Fibroblast of pulmonary artery (primary cell): ENCODE results near the gene TBC1D20.

Experiments
- DNase-seq: peaks from one replicate; pipeline ENCODE4 v3.0.0-alpha.2; 2010; ENCODE audit warnings: low read depth
- H3K4me3 ChIP-seq: replicated peaks from 2 replicates; pipeline ENCODE4 v1.5.1; 2011; ENCODE audit warnings: low read depth, mild to moderate bottlenecking, control low read depth, low read length, moderate library complexity
- CTCF ChIP-seq: IDR thresholded peaks from 2 replicates; pipeline ENCODE4 v1.5.1; 2011; ENCODE audit warnings: mild to moderate bottlenecking, control low read depth, low read length, inconsistent platforms; ENCODE audit errors: missing control alignments

The TBC1D20 gene

GRCh38 chr20:416950-417800, 45.2 kb downstream of the TBC1D20 start:
- DNase-seq: no peak
- no peak overlapping the region for H3K4me3 ChIP-seq
- no peak for TF ChIP-seq CTCF

- DNase-seq: no peak
- no peak overlapping the region for H3K4me3 ChIP-seq
- TF ChIP-seq CTCF: no peak
These were observed 46.5 kb downstream of the TBC1D20 start for GRCh38 chr20:415820-416322.

DNA sequence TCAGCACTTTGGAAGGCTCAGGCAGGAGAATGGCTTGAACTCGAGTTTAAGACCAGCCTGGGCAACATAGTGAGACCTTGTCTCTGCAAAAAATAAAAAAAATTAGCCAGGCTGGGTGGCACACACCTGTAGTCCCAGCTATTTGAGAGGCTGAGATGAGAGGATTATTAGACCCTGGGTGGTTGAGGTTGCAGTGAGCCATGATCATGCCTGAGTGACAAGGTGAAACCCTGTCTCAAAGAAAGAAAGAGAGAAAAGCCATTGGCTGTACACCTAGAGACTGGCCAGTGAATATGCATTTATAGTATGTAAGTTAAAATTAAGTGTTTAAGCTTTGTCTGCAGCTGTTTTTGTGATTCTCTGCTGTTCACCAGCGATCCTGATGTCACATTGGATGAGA, 48.2 kb downstream of the TBC1D20 start:
- no peak overlapping the region for H3K4me3 ChIP-seq
- no peak for TF ChIP-seq CTCF
- DNase-seq: no peak

GRCh38 chr20:412081-412480, 50.3 kb downstream of the TBC1D20 start:
- DNase-seq: no peak
- TF ChIP-seq CTCF: no peak
- H3K4me3 ChIP-seq: no peak overlapping the region

DNA sequence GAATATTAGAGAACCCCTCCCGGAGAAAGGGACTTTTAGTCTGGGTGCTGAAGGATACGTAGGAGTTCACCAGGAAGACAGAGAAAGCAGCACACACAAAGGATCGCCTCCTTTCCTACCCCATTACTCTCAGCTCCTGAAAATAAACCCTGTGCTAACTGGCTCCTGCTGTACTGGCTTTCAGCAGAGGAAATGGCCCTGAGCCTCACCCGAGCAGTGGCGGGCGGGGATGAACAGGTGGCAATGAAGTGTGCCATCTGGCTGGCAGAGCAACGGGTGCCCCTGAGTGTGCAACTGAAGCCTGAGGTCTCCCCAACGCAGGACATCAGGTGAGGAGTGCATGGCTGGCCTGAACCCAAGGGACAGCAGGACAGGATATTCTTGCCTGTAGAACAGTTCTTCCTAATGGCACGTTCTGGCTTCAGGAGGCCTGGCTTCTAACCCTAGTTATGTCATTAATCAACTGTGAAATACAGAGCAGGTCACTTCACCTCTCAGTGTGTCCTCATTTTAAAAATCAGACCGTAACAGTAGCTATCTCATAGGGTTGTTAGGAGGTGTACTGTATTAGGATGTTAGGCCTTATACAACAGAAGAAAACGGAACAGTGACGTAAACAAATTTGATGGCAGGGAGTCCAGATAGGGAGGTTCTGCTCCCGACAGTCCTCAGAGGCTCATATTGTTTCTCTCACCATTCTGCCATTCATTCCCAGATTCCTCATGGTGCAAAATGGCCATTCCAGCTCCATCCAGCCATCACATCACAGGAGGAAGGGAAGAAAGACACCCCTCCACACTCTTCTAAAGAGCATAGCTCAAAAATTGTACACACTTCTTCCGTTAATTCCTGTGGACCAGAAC, 52.4 kb downstream of the TBC1D20 start:
- DNase-seq: no peak
- H3K4me3 ChIP-seq: peak overlapping the region; percentile 94
- TF ChIP-seq CTCF: no peak

DNA sequence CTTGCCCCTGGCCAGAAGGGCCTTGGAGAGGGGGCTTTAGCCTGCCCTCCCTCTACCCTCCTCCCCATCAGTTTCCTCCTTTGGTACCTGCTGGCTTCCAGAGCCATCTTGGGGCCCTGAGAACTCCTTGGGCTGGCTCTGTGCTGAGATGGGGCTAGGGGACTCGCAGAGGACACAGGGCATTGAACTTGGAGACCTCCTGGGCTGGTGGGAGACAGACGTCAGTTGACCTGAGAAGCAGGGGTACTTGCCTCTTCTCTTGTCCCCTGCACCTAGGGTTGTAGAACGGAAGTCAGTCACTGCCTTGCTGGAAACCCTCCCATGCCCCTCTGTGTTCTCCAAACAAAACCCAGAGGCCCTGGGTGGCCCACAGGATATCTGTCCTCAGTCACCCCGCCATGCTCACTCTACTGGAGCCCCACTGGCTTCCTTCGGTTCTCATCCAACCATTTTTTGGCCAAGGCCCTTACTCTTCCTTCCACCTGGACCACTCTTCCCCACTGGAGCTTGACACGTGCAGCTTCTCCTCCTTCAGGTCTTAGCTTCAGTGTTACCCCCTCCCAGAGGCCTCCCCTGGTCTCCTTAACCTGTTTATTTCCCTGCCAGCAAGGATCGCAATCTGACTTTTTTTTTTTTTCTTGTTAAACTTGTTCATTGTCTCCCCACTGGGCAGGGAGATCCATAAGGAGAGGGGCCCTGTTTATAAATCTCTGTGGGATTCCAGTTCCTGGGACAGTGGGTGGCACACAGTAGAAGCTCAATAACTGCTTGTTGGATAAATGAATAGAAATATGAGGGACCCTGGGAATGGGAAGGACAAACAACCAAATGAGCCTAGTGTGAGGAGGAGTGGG, 53.3 kb downstream of the TBC1D20 start:
- H3K4me3 ChIP-seq: peak overlapping the region; percentile 94
- no peak for DNase-seq
- no peak for TF ChIP-seq CTCF
